ENCODE results near the gene NUP98.
"Not testable (repeated sequence)": the region's sequence is repeated elsewhere in the genome, so short reads cannot be mapped to it uniquely, and the experiment has no call there.

Gene NUP98

DNA sequence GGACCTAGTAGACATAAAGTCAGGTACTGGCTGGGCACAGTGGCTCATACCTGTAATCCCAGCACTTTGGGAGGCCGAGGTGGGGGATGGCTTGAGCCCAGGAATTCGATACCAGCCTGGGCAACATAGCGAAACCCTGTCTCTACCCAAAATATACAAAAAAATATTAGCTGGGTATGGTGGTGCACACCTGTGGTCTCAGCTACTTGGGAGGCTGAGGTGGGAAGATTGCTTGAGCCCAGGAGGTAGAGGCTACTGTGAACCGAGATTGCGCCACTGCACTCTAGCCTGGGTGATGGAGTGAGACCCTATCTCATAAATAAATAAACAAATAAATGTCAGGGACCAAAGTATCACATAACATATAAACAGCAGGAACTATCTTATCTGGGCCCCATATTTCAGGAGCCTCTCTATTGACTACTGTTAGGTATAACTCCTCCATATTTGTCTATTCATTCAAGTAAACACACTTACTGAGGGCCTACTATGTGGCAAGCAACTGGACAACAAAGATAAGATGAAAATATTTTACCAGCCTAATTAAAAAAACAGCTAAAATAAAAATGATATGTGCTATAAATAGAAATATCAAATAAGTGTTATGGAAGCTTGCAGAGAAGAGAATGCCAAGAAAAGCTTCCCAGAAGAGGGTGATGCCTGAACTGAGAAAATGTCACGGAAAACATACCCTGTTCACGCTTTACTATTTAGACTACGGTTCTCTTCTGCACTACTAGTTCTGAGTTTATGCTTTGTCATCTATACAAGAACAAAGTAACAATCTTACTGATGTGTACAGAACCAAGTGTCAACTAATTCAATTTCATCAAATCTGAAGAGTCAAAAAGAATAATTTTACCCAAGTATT lies 2.0 kb downstream of the NUP98 start:
- TF ChIP-seq, protein P1, sequence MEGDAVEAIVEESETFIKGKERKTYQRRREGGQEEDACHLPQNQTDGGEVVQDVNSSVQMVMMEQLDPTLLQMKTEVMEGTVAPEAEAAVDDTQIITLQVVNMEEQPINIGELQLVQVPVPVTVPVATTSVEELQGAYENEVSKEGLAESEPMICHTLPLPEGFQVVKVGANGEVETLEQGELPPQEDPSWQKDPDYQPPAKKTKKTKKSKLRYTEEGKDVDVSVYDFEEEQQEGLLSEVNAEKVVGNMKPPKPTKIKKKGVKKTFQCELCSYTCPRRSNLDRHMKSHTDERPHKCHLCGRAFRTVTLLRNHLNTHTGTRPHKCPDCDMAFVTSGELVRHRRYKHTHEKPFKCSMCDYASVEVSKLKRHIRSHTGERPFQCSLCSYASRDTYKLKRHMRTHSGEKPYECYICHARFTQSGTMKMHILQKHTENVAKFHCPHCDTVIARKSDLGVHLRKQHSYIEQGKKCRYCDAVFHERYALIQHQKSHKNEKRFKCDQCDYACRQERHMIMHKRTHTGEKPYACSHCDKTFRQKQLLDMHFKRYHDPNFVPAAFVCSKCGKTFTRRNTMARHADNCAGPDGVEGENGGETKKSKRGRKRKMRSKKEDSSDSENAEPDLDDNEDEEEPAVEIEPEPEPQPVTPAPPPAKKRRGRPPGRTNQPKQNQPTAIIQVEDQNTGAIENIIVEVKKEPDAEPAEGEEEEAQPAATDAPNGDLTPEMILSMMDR (IDR thresholded peaks at IDR 0.05; ENCODE audit: borderline replicate concordance, control extremely low read depth, extremely low read depth, insufficient read depth, missing control alignments) = no peak
- DNase-seq (ENCODE audit: low spot score) = no peak
- in situ Hi-C loops (cut with MboI; ENCODE audit: low sequenced_read_pairs, unreplicated experiment) = no loop called here

- DNase-seq (ENCODE audit: low spot score); in situ Hi-C loops (cut with MboI; ENCODE audit: low sequenced_read_pairs, unreplicated experiment): not testable (repeated sequence)
These were observed 3.0 kb downstream of the NUP98 start for GRCh38 chr11:3794387-3794786.

DNA sequence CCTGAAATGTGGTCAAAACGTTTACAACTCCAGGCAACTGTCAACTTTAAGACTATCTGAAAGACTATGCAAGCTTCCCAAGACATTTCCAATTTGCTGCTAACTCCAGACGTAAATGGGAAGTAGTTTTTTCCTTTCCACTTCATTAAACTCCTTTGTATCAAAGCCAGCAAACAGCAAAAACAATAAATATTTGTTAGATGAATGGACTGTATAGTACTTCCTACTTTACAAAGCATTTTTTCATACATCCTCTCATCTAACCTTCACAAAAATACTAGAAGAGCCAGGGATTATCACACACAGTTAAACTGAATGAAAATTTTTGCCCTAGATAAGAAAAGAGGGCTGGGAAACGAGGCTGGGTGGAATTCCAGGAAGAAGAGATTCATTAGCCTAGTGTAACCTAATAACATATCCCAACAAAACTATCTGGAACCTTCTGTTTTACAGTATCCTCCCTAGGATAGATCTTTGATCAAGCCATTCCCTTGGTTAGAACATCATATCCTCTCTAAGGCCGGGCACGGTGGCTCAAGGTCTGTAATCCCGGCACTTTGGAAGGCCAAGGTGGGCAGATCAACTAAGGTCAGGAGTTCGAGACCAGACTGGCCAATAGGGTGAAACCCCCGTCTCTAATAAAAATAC lies 10.4 kb downstream of the NUP98 start:
- in situ Hi-C loops (cut with MboI; ENCODE audit: low sequenced_read_pairs, unreplicated experiment) = no loop called here
- DNase-seq (ENCODE audit: low spot score) = no peak
- TF ChIP-seq, protein P1 (IDR thresholded peaks at IDR 0.05; ENCODE audit: borderline replicate concordance, control extremely low read depth, extremely low read depth, insufficient read depth, missing control alignments) = no peak

- DNase-seq (ENCODE audit: low spot score) = no peak
- TF ChIP-seq, protein P1 (IDR thresholded peaks at IDR 0.05; ENCODE audit: borderline replicate concordance, control extremely low read depth, extremely low read depth, insufficient read depth, missing control alignments) = no peak
- in situ Hi-C loops (cut with MboI; ENCODE audit: low sequenced_read_pairs, unreplicated experiment) = no loop called here
These were observed 13.7 kb downstream of the NUP98 start for GRCh38 chr11:3783611-3784010.

GRCh38 chr11:3782963-3783362 lies 14.4 kb downstream of the NUP98 start:
- DNase-seq (ENCODE audit: low spot score) = no peak
- TF ChIP-seq, protein P1 (IDR thresholded peaks at IDR 0.05; ENCODE audit: borderline replicate concordance, control extremely low read depth, extremely low read depth, insufficient read depth, missing control alignments) = no peak
- in situ Hi-C loops (cut with MboI; ENCODE audit: low sequenced_read_pairs, unreplicated experiment) = no loop called here

- TF ChIP-seq, protein P1 (IDR thresholded peaks at IDR 0.05; ENCODE audit: borderline replicate concordance, control extremely low read depth, extremely low read depth, insufficient read depth, missing control alignments) = no peak
- in situ Hi-C loops (cut with MboI; ENCODE audit: low sequenced_read_pairs, unreplicated experiment) = no loop called here
- DNase-seq (ENCODE audit: low spot score) = no peak
These were observed 15.9 kb downstream of the NUP98 start for GRCh38 chr11:3781423-3781822.
